Measurements from ENCODE around the gene TPH2.

The TPH2 gene

GRCh38 chr12:72053604-72054003 is 115.0 kb downstream of the TPH2 start:
- H3K36me3 ChIP-seq (ENCODE audit: control insufficient read depth, insufficient read depth, low read length) = no peaks in the 10 kb centered on the region
- no peak overlapping the region for H3K4me3 ChIP-seq (ENCODE audit: insufficient read depth, low read depth, low read length)
- no peaks in the 10 kb centered on the region for H3K27me3 ChIP-seq (ENCODE audit: control insufficient read depth, insufficient read depth, low read length, poor library complexity, severe bottlenecking)
- no peaks in the 10 kb centered on the region for H3K4me1 ChIP-seq (ENCODE audit: control insufficient read depth, insufficient read depth, low read length)
- H3K9me3 ChIP-seq (ENCODE audit: control insufficient read depth, low read length) = no peaks in the 10 kb centered on the region
- H3K27ac ChIP-seq (ENCODE audit: insufficient read depth, low read depth, low read length, poor library complexity, severe bottlenecking) = no peak overlapping the region
- 93 to 94% methylated on average over 2 of the region's 2 CpGs for WGBS, 2 experiments

GRCh38 chr12:72054511-72054910 is 115.9 kb downstream of the TPH2 start:
- Histone ChIP-seq H3K4me1 (ENCODE audit: control insufficient read depth, insufficient read depth, low read length) (no peaks in the 10 kb centered on the region), H3K27ac (ENCODE audit: insufficient read depth, low read depth, low read length, poor library complexity, severe bottlenecking) (no peak overlapping the region), H3K36me3 (ENCODE audit: control insufficient read depth, insufficient read depth, low read length) (no peaks in the 10 kb centered on the region), H3K9me3 (ENCODE audit: control insufficient read depth, low read length) (no peaks in the 10 kb centered on the region), H3K4me3 (ENCODE audit: insufficient read depth, low read depth, low read length) (no peak overlapping the region), H3K27me3 (ENCODE audit: control insufficient read depth, insufficient read depth, low read length, poor library complexity, severe bottlenecking) (no peaks in the 10 kb centered on the region)
- 88 to 100% methylated on average over 1 of the region's 2 CpGs for WGBS, 2 experiments

- H3K4me1 ChIP-seq (ENCODE audit: control insufficient read depth, insufficient read depth, low read length) = no peaks in the 10 kb centered on the region
- 89 to 94% methylated on average over 5 of the region's 5 CpGs for WGBS, 2 experiments
- H3K36me3 ChIP-seq (ENCODE audit: control insufficient read depth, insufficient read depth, low read length) = no peaks in the 10 kb centered on the region
These were observed 118.8 kb downstream of the TPH2 start for GRCh38 chr12:72057330-72057914.

GRCh38 chr12:72063073-72063472 is 124.4 kb downstream of the TPH2 start:
- WGBS, 2 experiments = 83 to 89% methylated on average over 2 of the region's 2 CpGs
- Histone ChIP-seq H3K27me3 (ENCODE audit: control insufficient read depth, insufficient read depth, low read length, poor library complexity, severe bottlenecking) (no peaks in the 10 kb centered on the region), H3K36me3 (ENCODE audit: control insufficient read depth, insufficient read depth, low read length) (no peaks in the 10 kb centered on the region), H3K9me3 (ENCODE audit: control insufficient read depth, low read length) (no peaks in the 10 kb centered on the region), H3K4me3 (ENCODE audit: insufficient read depth, low read depth, low read length) (no peak overlapping the region), H3K27ac (ENCODE audit: insufficient read depth, low read depth, low read length, poor library complexity, severe bottlenecking) (no peak overlapping the region), H3K4me1 (ENCODE audit: control insufficient read depth, insufficient read depth, low read length) (no peaks in the 10 kb centered on the region)

More at GRCh38 chr12:72057330-72057914, 118.8 kb downstream of the TPH2 start:
- H3K27ac ChIP-seq (ENCODE audit: insufficient read depth, low read depth, low read length, poor library complexity, severe bottlenecking) = no peak overlapping the region
- no peak overlapping the region for H3K4me3 ChIP-seq (ENCODE audit: insufficient read depth, low read depth, low read length)
- H3K9me3 ChIP-seq (ENCODE audit: control insufficient read depth, low read length) = no peaks in the 10 kb centered on the region
- no peaks in the 10 kb centered on the region for H3K27me3 ChIP-seq (ENCODE audit: control insufficient read depth, insufficient read depth, low read length, poor library complexity, severe bottlenecking)

GRCh38 chr12:72071030-72071429 is 132.4 kb downstream of the TPH2 start:
- Histone ChIP-seq H3K4me1 (ENCODE audit: control insufficient read depth, insufficient read depth, low read length) (no peaks in the 10 kb centered on the region), H3K36me3 (ENCODE audit: control insufficient read depth, insufficient read depth, low read length) (no peaks in the 10 kb centered on the region), H3K27me3 (ENCODE audit: control insufficient read depth, insufficient read depth, low read length, poor library complexity, severe bottlenecking) (no peaks in the 10 kb centered on the region), H3K27ac (ENCODE audit: insufficient read depth, low read depth, low read length, poor library complexity, severe bottlenecking) (no peak overlapping the region), H3K4me3 (ENCODE audit: insufficient read depth, low read depth, low read length) (no peak overlapping the region), H3K9me3 (ENCODE audit: control insufficient read depth, low read length) (no peaks in the 10 kb centered on the region)
- 91 to 93% methylated on average over 2 of the region's 2 CpGs for WGBS, 2 experiments

GRCh38 chr12:72072592-72073212 is 134.1 kb downstream of the TPH2 start:
- Histone ChIP-seq H3K4me1 (ENCODE audit: control insufficient read depth, insufficient read depth, low read length) (no peaks in the 10 kb centered on the region), H3K27ac (ENCODE audit: insufficient read depth, low read depth, low read length, poor library complexity, severe bottlenecking) (no peak overlapping the region), H3K27me3 (ENCODE audit: control insufficient read depth, insufficient read depth, low read length, poor library complexity, severe bottlenecking) (no peaks in the 10 kb centered on the region), H3K36me3 (ENCODE audit: control insufficient read depth, insufficient read depth, low read length) (no peaks in the 10 kb centered on the region), H3K9me3 (ENCODE audit: control insufficient read depth, low read length) (no peaks in the 10 kb centered on the region), H3K4me3 (ENCODE audit: insufficient read depth, low read depth, low read length) (no peak overlapping the region)
- 72 to 85% methylated on average over 1 of the region's 1 CpG for WGBS, 2 experiments

GRCh38 chr12:72074065-72074464 is 135.4 kb downstream of the TPH2 start:
- no peaks in the 10 kb centered on the region for H3K9me3 ChIP-seq (ENCODE audit: control insufficient read depth, low read length)
- H3K4me3 ChIP-seq (ENCODE audit: insufficient read depth, low read depth, low read length) = no peak overlapping the region
- no peaks in the 10 kb centered on the region for H3K27me3 ChIP-seq (ENCODE audit: control insufficient read depth, insufficient read depth, low read length, poor library complexity, severe bottlenecking)
- H3K36me3 ChIP-seq (ENCODE audit: control insufficient read depth, insufficient read depth, low read length) = no peaks in the 10 kb centered on the region
- 100% methylated on average over 1 of the region's 1 CpG; no CpG with 5 or more reads in 1 of the 2 experiments for WGBS, 2 experiments
- H3K27ac ChIP-seq (ENCODE audit: insufficient read depth, low read depth, low read length, poor library complexity, severe bottlenecking) = no peak overlapping the region
- no peaks in the 10 kb centered on the region for H3K4me1 ChIP-seq (ENCODE audit: control insufficient read depth, insufficient read depth, low read length)

GRCh38 chr12:72074956-72075355 is 136.3 kb downstream of the TPH2 start:
- no peak overlapping the region for H3K27ac ChIP-seq (ENCODE audit: insufficient read depth, low read depth, low read length, poor library complexity, severe bottlenecking)
- 84 to 87% methylated on average over 3 of the region's 3 CpGs for WGBS, 2 experiments
- H3K27me3 ChIP-seq (ENCODE audit: control insufficient read depth, insufficient read depth, low read length, poor library complexity, severe bottlenecking) = no peaks in the 10 kb centered on the region
- H3K36me3 ChIP-seq (ENCODE audit: control insufficient read depth, insufficient read depth, low read length) = no peaks in the 10 kb centered on the region
- H3K9me3 ChIP-seq (ENCODE audit: control insufficient read depth, low read length) = no peaks in the 10 kb centered on the region
- H3K4me3 ChIP-seq (ENCODE audit: insufficient read depth, low read depth, low read length) = no peak overlapping the region
- H3K4me1 ChIP-seq (ENCODE audit: control insufficient read depth, insufficient read depth, low read length) = no peaks in the 10 kb centered on the region

- no peaks in the 10 kb centered on the region for H3K36me3 ChIP-seq (ENCODE audit: control insufficient read depth, insufficient read depth, low read length)
- no peaks in the 10 kb centered on the region for H3K4me1 ChIP-seq (ENCODE audit: control insufficient read depth, insufficient read depth, low read length)
- no peaks in the 10 kb centered on the region for H3K27me3 ChIP-seq (ENCODE audit: control insufficient read depth, insufficient read depth, low read length, poor library complexity, severe bottlenecking)
- no peaks in the 10 kb centered on the region for H3K9me3 ChIP-seq (ENCODE audit: control insufficient read depth, low read length)
- no peak overlapping the region for H3K4me3 ChIP-seq (ENCODE audit: insufficient read depth, low read depth, low read length)
- 92 to 99% methylated on average over 3 of the region's 3 CpGs for WGBS, 2 experiments
- no peak overlapping the region for H3K27ac ChIP-seq (ENCODE audit: insufficient read depth, low read depth, low read length, poor library complexity, severe bottlenecking)
These were observed 136.8 kb downstream of the TPH2 start for GRCh38 chr12:72075401-72075800.

- Histone ChIP-seq H3K4me3 (ENCODE audit: insufficient read depth, low read depth, low read length) (no peak overlapping the region), H3K27me3 (ENCODE audit: control insufficient read depth, insufficient read depth, low read length, poor library complexity, severe bottlenecking) (no peaks in the 10 kb centered on the region), H3K27ac (ENCODE audit: insufficient read depth, low read depth, low read length, poor library complexity, severe bottlenecking) (no peak overlapping the region), H3K36me3 (ENCODE audit: control insufficient read depth, insufficient read depth, low read length) (no peaks in the 10 kb centered on the region), H3K9me3 (ENCODE audit: control insufficient read depth, low read length) (no peaks in the 10 kb centered on the region), H3K4me1 (ENCODE audit: control insufficient read depth, insufficient read depth, low read length) (no peaks in the 10 kb centered on the region)
- WGBS, 2 experiments = 94% methylated on average over 9 of the region's 9 CpGs
These were observed 137.4 kb downstream of the TPH2 start for GRCh38 chr12:72075891-72076557.

All from ectodermal cell (in vitro differentiated cells).